H9 (cell line): ENCODE data around the gene CNOT4. TPM values are rescaled to one million over a fixed set of nuclear protein-coding genes. Genes with fewer than 3 reads are reported as not detected.

Source experiments
- DNase-seq: peaks from one replicate; pipeline ENCODE4 v3.0.0-alpha.2; 2017
- H2AFZ ChIP-seq: one replicate; pipeline ENCODE4 v1.6.1; 2013; ENCODE audit warnings: mild to moderate bottlenecking, low read length, control low read depth, moderate library complexity
- H2AK5ac ChIP-seq: 2 replicates; pipeline ENCODE4 v1.6.1; 2013; ENCODE audit warnings: low read length, control low read depth, mixed read lengths; ENCODE audit not compliant: insufficient read length
- H2BK120ac ChIP-seq: one replicate; pipeline ENCODE4 v1.6.1; 2013; ENCODE audit warnings: low read depth, mild to moderate bottlenecking, low read length, control low read depth, inconsistent platforms; ENCODE audit not compliant: poor library complexity, severe bottlenecking
- H2BK12ac ChIP-seq: 2 replicates; pipeline ENCODE4 v1.6.1; 2013; ENCODE audit warnings: low read length, control low read depth, mixed read lengths, low read depth; ENCODE audit not compliant: insufficient read length
- H2BK15ac ChIP-seq: 2 replicates; pipeline ENCODE4 v1.6.1; 2013; ENCODE audit warnings: low read depth, low read length, control low read depth
- H2BK20ac ChIP-seq: one replicate; pipeline ENCODE4 v1.6.1; 2013; ENCODE audit warnings: low read depth, mild to moderate bottlenecking, low read length, control low read depth, inconsistent platforms; ENCODE audit not compliant: poor library complexity, severe bottlenecking
- H2BK5ac ChIP-seq: 2 replicates; pipeline ENCODE4 v1.6.1; 2013; ENCODE audit warnings: low read length, control low read depth, mixed read lengths; ENCODE audit not compliant: insufficient read length
- H3K14ac ChIP-seq: 2 replicates; pipeline ENCODE4 v1.6.1; 2013; ENCODE audit warnings: low read length, control low read depth; ENCODE audit not compliant: insufficient read depth
- H3K18ac ChIP-seq: 2 replicates; pipeline ENCODE4 v1.6.1; 2013; ENCODE audit warnings: low read depth, mild to moderate bottlenecking, mixed read lengths, low read length, control low read depth; ENCODE audit not compliant: insufficient read length
- H3K23ac ChIP-seq: 2 replicates; pipeline ENCODE4 v1.6.1; 2013; ENCODE audit warnings: low read length, control low read depth, mixed read lengths, low read depth; ENCODE audit not compliant: insufficient read length
- H3K23me2 ChIP-seq: 2 replicates; pipeline ENCODE4 v1.6.1; 2013; ENCODE audit warnings: low read depth, mild to moderate bottlenecking, mixed read lengths, low read length, control low read depth; ENCODE audit not compliant: insufficient read length, poor library complexity, severe bottlenecking
- H3K27ac ChIP-seq: 2 replicates; pipeline ENCODE4 v1.5.1; 2013; ENCODE audit warnings: low read length, control low read depth, mixed read lengths, low read depth; ENCODE audit not compliant: insufficient read length
- H3K27me3 ChIP-seq: 2 replicates; pipeline ENCODE4 v1.6.1; 2013; ENCODE audit warnings: low read length, control low read depth, inconsistent platforms; ENCODE audit not compliant: insufficient read depth
- H3K4ac ChIP-seq: 2 replicates; pipeline ENCODE4 v1.6.1; 2013; ENCODE audit warnings: low read depth, mild to moderate bottlenecking, control low read depth, inconsistent platforms, low read length, moderate library complexity
- H3K4me1 ChIP-seq: 2 replicates; pipeline ENCODE4 v1.6.1; 2013; ENCODE audit warnings: low read length, control low read depth, inconsistent platforms; ENCODE audit not compliant: insufficient read depth
- H3K4me2 ChIP-seq: 2 replicates; pipeline ENCODE4 v1.6.1; 2013; ENCODE audit warnings: low read length, control low read depth, mixed read lengths; ENCODE audit not compliant: insufficient read length, insufficient read depth
- H3K56ac ChIP-seq: 2 replicates; pipeline ENCODE4 v1.6.1; 2013; ENCODE audit warnings: low read depth, mild to moderate bottlenecking, mixed read lengths, low read length, control low read depth; ENCODE audit not compliant: insufficient read length
- H3K79me1 ChIP-seq: 2 replicates; pipeline ENCODE4 v1.6.1; 2013; ENCODE audit warnings: low read depth, mild to moderate bottlenecking, moderate library complexity, low read length, control low read depth, inconsistent platforms; ENCODE audit not compliant: insufficient read depth, poor library complexity, severe bottlenecking
- H3K79me2 ChIP-seq: 2 replicates; pipeline ENCODE4 v1.6.1; 2013; ENCODE audit warnings: low read length, control low read depth, inconsistent platforms; ENCODE audit not compliant: insufficient read depth
- H3K9ac ChIP-seq: 2 replicates; pipeline ENCODE4 v1.6.1; 2013; ENCODE audit warnings: low read length, control low read depth, mixed read lengths; ENCODE audit not compliant: insufficient read length; ENCODE audit errors: extremely low read depth
- H3K9me3 ChIP-seq: one replicate; pipeline ENCODE4 v1.6.1; 2013; ENCODE audit warnings: low read depth, low read length, inconsistent platforms; ENCODE audit not compliant: control insufficient read depth
- H3T11ph ChIP-seq: one replicate; pipeline ENCODE4 v1.6.1; 2013; ENCODE audit warnings: mild to moderate bottlenecking, low read length, control low read depth, inconsistent platforms
- H4K20me1 ChIP-seq: one replicate; pipeline ENCODE4 v1.6.1; 2013; ENCODE audit not compliant: control insufficient read depth, insufficient read length, insufficient read depth
- H4K5ac ChIP-seq: 2 replicates; pipeline ENCODE4 v1.6.1; 2013; ENCODE audit warnings: low read depth, mild to moderate bottlenecking, mixed read lengths, low read length, control low read depth; ENCODE audit not compliant: insufficient read length
- H4K8ac ChIP-seq: replicated peaks from 2 replicates; pipeline ENCODE4 v1.6.1; 2013; ENCODE audit warnings: low read length, control low read depth, mixed read lengths, low read depth; ENCODE audit not compliant: insufficient read length
- H4K91ac ChIP-seq: 2 replicates; pipeline ENCODE4 v1.6.1; 2013; ENCODE audit warnings: low read depth, mild to moderate bottlenecking, moderate library complexity, mixed read lengths, low read length, control low read depth; ENCODE audit not compliant: insufficient read length
- H3K27ac Mint-ChIP-seq, 3 experiments: 2 replicates in 2 of 3; 3 replicates in 1 of 3; pipeline ENCODE4 v1.8.0; 2020 to 2021; ENCODE audit warnings: mixed read lengths in 3 of 3, mild to moderate bottlenecking in 1 of 3, moderate library complexity in 1 of 3
- H3K27me3 Mint-ChIP-seq: 2 replicates; pipeline ENCODE4 v1.8.0; 2021; ENCODE audit warnings: low read depth, mild to moderate bottlenecking, moderate library complexity, mixed read lengths
- H3K36me3 Mint-ChIP-seq, 3 experiments: 2 replicates in 2 of 3; 3 replicates in 1 of 3; pipeline ENCODE4 v1.8.0; 2020 to 2021; ENCODE audit warnings: low read depth in 3 of 3, mixed read lengths in 3 of 3; ENCODE audit not compliant: insufficient read depth in 1 of 3
- H3K4me1 Mint-ChIP-seq, 2 experiments: 2 replicates each; pipeline ENCODE4 v1.8.0; 2020; ENCODE audit warnings: mixed read lengths in 2 of 2
- H3K4me3 Mint-ChIP-seq, 2 experiments: 2 replicates in 1 of 2; 3 replicates in 1 of 2; pipeline ENCODE4 v1.8.0; 2020 to 2021; ENCODE audit warnings: mild to moderate bottlenecking in 2 of 2, mixed read lengths in 2 of 2, moderate library complexity in 1 of 2
- H3K9me3 Mint-ChIP-seq, 2 experiments: 2 replicates in 1 of 2; 3 replicates in 1 of 2; pipeline ENCODE4 v1.8.0; 2020; ENCODE audit warnings: mild to moderate bottlenecking in 2 of 2, mixed read lengths in 2 of 2, moderate library complexity in 1 of 2
- CTCF ChIP-seq: fragments of 200-600 bp; sonication (generic); conservative IDR thresholded peaks from 3 replicates; pipeline ENCODE4 v1.8.0; 2021; ENCODE audit warnings: antibody characterized with exemption, mild to moderate bottlenecking
- WGBS: extraction: QIAGEN DNeasy Blood & Tissue Kit; methylation state at CpG from one replicate; pipeline ENCODE4 v1.1.7; 2013; ENCODE audit warnings: missing lambda C conversion rate, low lambda C conversion rate, mixed read lengths; ENCODE audit not compliant: insufficient read length; ENCODE audit errors: extremely low coverage; 5-methylcytosine and 5-hydroxymethylcytosine counted together
- total RNA-seq: library from RNA; stranded (reverse); gene quantifications from 2 replicates; pipeline ENCODE4 v1.2.1, GENCODE V29; 2021

The CNOT4 gene
- total RNA-seq, 1 experiment from 2014 or later = 27.4 TPM

GRCh38 chr7:135337977-135338550, 171.8 kb downstream of the CNOT4 start:
- H3K27me3 Mint-ChIP-seq = peaks cover 3% of the 10 kb centered on the region; the same call in 1 of the 2 replicates
- no CpG with 5 or more reads among the region's 5 CpGs for WGBS
- Histone ChIP-seq H4K91ac (no peak overlapping the region), H3K9ac (no peak overlapping the region), H3T11ph (no peak overlapping the region), H4K5ac (no peak overlapping the region), H3K4ac (no peak overlapping the region), H2BK120ac (no peak overlapping the region), H3K14ac (no peak overlapping the region), H2BK12ac (no peak overlapping the region), H4K8ac (no peak overlapping the region), H2BK15ac (no peak overlapping the region), H4K20me1 (no peaks in the 10 kb centered on the region), H3K9me3 (no peaks in the 10 kb centered on the region), H2AK5ac (no peak overlapping the region), H3K23me2 (no peaks in the 10 kb centered on the region), H3K4me1 (no peaks in the 10 kb centered on the region; the same call in 1 of the 2 replicates), H3K18ac (no peak overlapping the region), H2BK5ac (no peak overlapping the region), H3K56ac (no peak overlapping the region), H2AFZ (no peak overlapping the region), H3K4me2 (no peak overlapping the region), H3K27me3 (no peaks in the 10 kb centered on the region), H3K79me1 (no peaks in the 10 kb centered on the region), H2BK20ac (no peak overlapping the region), H3K23ac (no peak overlapping the region), H3K27ac (no peak overlapping the region), H3K79me2 (no peaks in the 10 kb centered on the region)
- H3K9me3 Mint-ChIP-seq = no peaks in the 10 kb centered on the region
- H3K4me1 Mint-ChIP-seq = peaks cover 5 to 8% of the 10 kb centered on the region in 2 experiments
- TF ChIP-seq CTCF = no peak
- DNase-seq = no peak
- no peak overlapping the region for H3K4me3 Mint-ChIP-seq
- H3K27ac Mint-ChIP-seq = no peak overlapping the region
- H3K36me3 Mint-ChIP-seq = no peaks in the 10 kb centered on the region
